Body of pancreas (tissue), 4 donors: ENCODE data around the gene ZNF195. TPM values are rescaled to one million over a fixed set of nuclear protein-coding genes. Genes with fewer than 3 reads are reported as not detected.
A peak's percentile ranks its signal among the peaks of the same experiment; 100 is the strongest.

Experiments used
- ATAC-seq: fragments of 150-250 bp; one replicate; pipeline ENCODE4 v1.9.1; 2016
- DNase-seq, 4 donors: peaks; one replicate each; pipeline ENCODE4 v3.0.0-alpha.2; 2019
- H3K27ac ChIP-seq, 4 donors: fragments of 200-600 bp; sonication (generic); 1 replicate in 3 of 4; 2 replicates in 1 of 4; pipeline versions ENCODE4 v1.5.1 to v1.6.1; 2016 to 2019; ENCODE audit warnings: mild to moderate bottlenecking in 1 of 4, mixed read lengths in 1 of 4, moderate library complexity in 1 of 4
- H3K27me3 ChIP-seq, 2 donors: fragments of 200-600 bp; sonication (generic); one replicate each; pipeline ENCODE4 v1.6.0; 2016; ENCODE audit warnings: mild to moderate bottlenecking in 1 of 2
- H3K36me3 ChIP-seq, 2 donors: fragments of 200-600 bp; sonication (generic); replicated peaks in 1 of 2; 2 replicates each; pipeline ENCODE4 v1.5.1; 2016; ENCODE audit warnings: low read depth in 2 of 2; ENCODE audit not compliant: insufficient read depth in 1 of 2
- H3K4me1 ChIP-seq: fragments of 200-600 bp; sonication (generic); one replicate; pipeline ENCODE4 v1.6.0; 2016
- H3K4me3 ChIP-seq, 2 donors: fragments of 200-600 bp; sonication (generic); 1 replicate in 1 of 2; 2 replicates in 1 of 2; pipeline ENCODE4 v1.5.1; 2016 to 2019
- H3K9me3 ChIP-seq, 3 donors: fragments of 200-600 bp; sonication (generic); 1 replicate in 2 of 3; 2 replicates in 1 of 3; pipeline ENCODE4 v1.5.1; 2016
- POLR2A ChIP-seq, 3 donors: fragments of 450-650 bp; IDR thresholded peaks; one replicate each; pipeline ENCODE4 v1.6.1; 2016; ENCODE audit warnings: antibody characterized with exemption in 3 of 3, mild to moderate bottlenecking in 2 of 3
- WGBS, 2 donors: methylation state at CpG; one replicate each; pipeline ENCODE4 v1.1.5; 2017; 5-methylcytosine and 5-hydroxymethylcytosine counted together
- intact Hi-C: fragments of 100-400 bp; cut with DNase I; formaldehyde crosslinking; loops from one replicate; pipeline ENCODE4 v1.15.1; 2023
- total RNA-seq, 2 donors: library from RNA; depleted of rRNA; stranded (reverse); fragments of >200 nt; gene quantifications; one replicate each; pipeline ENCODE4 v1.1.0, GENCODE V29; 2016
- TF ChIP-seq, protein P1 (sequence below), 7 experiments: fragments of 450-650 bp in 4 of 7; fragments of 200-600 bp in 3 of 7; sonication (generic) in 3 of 7; IDR thresholded peaks; one replicate each; pipeline ENCODE4 v1.5.1; 2016 to 2019; ENCODE audit warnings: antibody characterized with exemption in 7 of 7

ZNF195 gene
- total RNA-seq, 2 donors from 2014 or later = 14.5 to 23.9 TPM

DNA sequence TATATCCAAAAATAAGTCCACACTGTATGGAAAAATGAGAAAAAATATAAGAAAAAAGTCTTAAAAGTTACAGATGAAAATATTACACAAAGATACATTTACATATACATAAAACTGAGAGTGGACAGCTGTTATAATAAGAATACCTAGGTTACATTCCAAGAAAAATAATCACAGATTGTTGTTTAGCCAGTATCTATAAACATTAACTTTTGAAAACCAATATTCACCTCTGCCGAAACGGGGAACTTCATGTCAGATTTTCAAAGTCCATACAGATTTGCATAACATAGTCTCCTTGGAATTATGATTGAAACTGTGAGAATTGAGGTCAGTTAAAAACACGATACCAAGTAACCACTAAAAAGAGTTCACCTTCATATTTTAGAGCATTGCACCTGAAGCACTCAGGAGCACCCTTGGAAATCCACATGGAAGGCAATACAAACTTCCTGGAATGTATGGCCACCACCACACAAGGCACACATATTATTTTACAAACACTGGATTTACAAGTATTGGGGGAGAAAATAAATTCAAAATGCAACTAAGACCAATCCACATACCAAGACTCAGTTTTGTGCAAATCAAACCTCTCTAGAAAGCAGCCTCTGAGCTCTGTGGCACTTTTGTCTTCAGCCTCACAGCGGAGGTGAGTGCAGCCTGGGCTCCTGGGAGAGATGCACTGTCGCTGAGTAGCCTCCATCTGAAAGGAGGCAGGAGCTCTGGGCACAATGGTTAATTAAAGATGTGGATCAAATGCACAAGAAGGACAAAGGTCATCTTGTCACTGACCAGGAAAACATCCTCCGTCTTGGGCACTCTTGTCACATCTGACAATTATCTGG lies 34.4 kb downstream of the ZNF195 start:
- DNase-seq (peak in 1 of 4 donors; percentile 23), ATAC-seq (peak; percentile 70)
- TF ChIP-seq POLR2A (IDR thresholded peaks at IDR 0.05) = no peak
- TF ChIP-seq, protein P1, sequence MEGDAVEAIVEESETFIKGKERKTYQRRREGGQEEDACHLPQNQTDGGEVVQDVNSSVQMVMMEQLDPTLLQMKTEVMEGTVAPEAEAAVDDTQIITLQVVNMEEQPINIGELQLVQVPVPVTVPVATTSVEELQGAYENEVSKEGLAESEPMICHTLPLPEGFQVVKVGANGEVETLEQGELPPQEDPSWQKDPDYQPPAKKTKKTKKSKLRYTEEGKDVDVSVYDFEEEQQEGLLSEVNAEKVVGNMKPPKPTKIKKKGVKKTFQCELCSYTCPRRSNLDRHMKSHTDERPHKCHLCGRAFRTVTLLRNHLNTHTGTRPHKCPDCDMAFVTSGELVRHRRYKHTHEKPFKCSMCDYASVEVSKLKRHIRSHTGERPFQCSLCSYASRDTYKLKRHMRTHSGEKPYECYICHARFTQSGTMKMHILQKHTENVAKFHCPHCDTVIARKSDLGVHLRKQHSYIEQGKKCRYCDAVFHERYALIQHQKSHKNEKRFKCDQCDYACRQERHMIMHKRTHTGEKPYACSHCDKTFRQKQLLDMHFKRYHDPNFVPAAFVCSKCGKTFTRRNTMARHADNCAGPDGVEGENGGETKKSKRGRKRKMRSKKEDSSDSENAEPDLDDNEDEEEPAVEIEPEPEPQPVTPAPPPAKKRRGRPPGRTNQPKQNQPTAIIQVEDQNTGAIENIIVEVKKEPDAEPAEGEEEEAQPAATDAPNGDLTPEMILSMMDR (IDR thresholded peaks at IDR 0.05) = no peak
- Histone ChIP-seq H3K9me3 (no peaks in the 10 kb centered on the region), H3K36me3 (no peaks in the 10 kb centered on the region), H3K4me3 (no peak overlapping the region), H3K4me1 (peaks cover 11% of the 10 kb centered on the region), H3K27me3 (no peaks in the 10 kb centered on the region), H3K27ac (peak overlapping the region in 2 of 4 donors; percentile 47 to 66)
- intact Hi-C loops = no loop called here
- 23 to 35% methylated on average over 6 of the region's 6 CpGs for WGBS, 2 donors

DNA sequence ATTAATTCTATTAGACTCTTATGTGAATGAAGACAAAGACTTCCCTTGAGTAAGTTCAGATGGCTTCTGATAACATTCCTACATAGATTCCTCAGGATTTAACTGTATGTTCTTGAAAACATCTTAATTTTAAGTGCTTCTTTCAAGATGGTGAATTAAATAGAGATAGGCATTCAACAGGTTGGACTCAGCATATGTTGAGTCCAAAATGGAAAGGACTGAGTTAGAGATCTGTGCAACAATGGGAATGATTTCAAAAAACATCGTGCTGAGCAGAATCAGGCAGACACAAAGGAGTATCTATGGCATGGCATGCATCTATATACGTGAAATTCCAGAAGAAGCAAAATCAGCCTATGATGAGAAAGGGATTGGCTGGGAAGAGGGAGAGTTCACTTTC lies 36.2 kb downstream of the ZNF195 start:
- Histone ChIP-seq H3K27me3 (no peaks in the 10 kb centered on the region), H3K27ac (no peak overlapping the region), H3K4me1 (peaks cover 11% of the 10 kb centered on the region), H3K4me3 (no peak overlapping the region), H3K9me3 (no peaks in the 10 kb centered on the region), H3K36me3 (no peaks in the 10 kb centered on the region)
- ATAC-seq (no peak), DNase-seq (no peak)
- intact Hi-C loops = no loop called here
- TF ChIP-seq, protein P1 (IDR thresholded peaks at IDR 0.05) = no peak
- no peak for TF ChIP-seq POLR2A (IDR thresholded peaks at IDR 0.05)
- WGBS, 2 donors = 72 to 75% methylated on average over 2 of the region's 2 CpGs

DNA sequence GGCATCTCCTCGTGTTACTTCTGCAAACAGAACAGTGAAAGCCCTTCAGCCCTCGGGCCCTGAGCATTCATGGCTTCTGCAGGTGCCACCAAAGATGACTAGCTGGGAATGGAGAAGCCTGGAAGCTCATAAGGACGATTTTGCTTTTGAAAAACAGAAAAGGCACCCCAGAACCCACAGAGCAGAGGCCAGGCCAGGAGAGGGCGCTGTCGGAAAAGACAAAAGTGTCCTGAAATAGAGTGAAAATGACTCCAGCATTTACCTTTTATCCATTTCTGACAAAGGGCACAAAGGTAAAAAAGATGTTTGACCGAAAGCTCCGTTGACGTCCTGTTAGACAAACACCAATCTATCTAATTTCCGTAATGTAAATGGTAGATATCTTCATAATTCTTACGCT lies 37.6 kb downstream of the ZNF195 start:
- TF ChIP-seq, protein P1 (IDR thresholded peaks at IDR 0.05) = peak; percentile 55 to 85 (median 77)
- no peak for TF ChIP-seq POLR2A (IDR thresholded peaks at IDR 0.05)
- DNase-seq (peak; percentile 66 to 86 (median 79)), ATAC-seq (peak; percentile 52)
- Histone ChIP-seq H3K36me3 (no peaks in the 10 kb centered on the region), H3K27me3 (no peaks in the 10 kb centered on the region), H3K9me3 (no peaks in the 10 kb centered on the region), H3K4me3 (no peak overlapping the region), H3K4me1 (peaks cover 11% of the 10 kb centered on the region), H3K27ac (no peak overlapping the region)
- intact Hi-C loops = no loop called here
- WGBS, 2 donors = 13 to 15% methylated on average over 10 of the region's 10 CpGs

DNA sequence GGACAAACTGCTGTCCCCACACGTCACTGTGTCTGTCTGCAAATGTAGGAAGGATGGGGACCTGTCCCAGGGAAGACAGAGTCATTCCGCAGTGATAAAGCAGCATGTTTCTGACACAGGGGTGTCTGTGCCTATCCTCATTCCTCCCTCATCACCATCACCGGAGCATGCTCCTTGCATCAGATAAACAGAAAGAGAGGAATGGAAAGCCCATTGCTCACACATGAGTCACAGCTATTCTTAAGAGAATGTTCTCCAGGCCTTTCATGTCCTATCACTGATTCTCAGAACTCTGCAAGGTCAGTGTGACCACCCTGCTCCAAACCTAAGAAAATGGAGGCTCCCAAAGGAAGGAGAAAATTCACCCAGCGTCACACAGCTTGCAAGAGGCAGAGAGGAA lies 38.9 kb downstream of the ZNF195 start:
- Histone ChIP-seq H3K27ac (no peak overlapping the region), H3K9me3 (no peaks in the 10 kb centered on the region), H3K36me3 (no peaks in the 10 kb centered on the region), H3K4me3 (no peak overlapping the region), H3K4me1 (peaks cover 9% of the 10 kb centered on the region), H3K27me3 (no peaks in the 10 kb centered on the region)
- DNase-seq (no peak), ATAC-seq (no peak)
- WGBS, 2 donors = 76% methylated on average over 4 of the region's 4 CpGs
- no peak for TF ChIP-seq POLR2A (IDR thresholded peaks at IDR 0.05)
- TF ChIP-seq, protein P1 (IDR thresholded peaks at IDR 0.05) = no peak
- intact Hi-C loops = no loop called here

DNA sequence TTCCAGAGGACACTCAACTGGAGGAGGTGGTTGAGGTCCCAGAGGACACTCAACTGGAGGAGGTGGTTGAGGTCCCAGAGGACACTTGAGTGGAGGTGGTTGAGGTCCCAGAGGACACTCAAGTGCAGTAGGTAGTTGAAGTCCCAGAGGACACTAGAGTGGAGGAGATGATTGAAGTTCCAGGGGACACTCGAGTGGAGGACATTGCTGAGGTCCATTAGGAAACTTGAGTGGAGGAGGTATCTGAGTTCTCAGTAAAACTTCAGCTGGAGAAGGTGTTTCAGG lies 39.7 kb downstream of the ZNF195 start:
- WGBS, 2 donors = 32 to 44% methylated on average over 1 of the region's 1 CpG
- TF ChIP-seq, protein P1 (IDR thresholded peaks at IDR 0.05) = no peak
- TF ChIP-seq POLR2A (IDR thresholded peaks at IDR 0.05) = no peak
- DNase-seq (no peak), ATAC-seq (no peak)
- H3K36me3 ChIP-seq = no peaks in the 10 kb centered on the region
- H3K27me3 ChIP-seq = no peaks in the 10 kb centered on the region
- no peaks in the 10 kb centered on the region for H3K9me3 ChIP-seq
- intact Hi-C loops = no loop called here
- H3K4me3 ChIP-seq = no peak overlapping the region
- H3K4me1 ChIP-seq = peaks cover 3% of the 10 kb centered on the region
- H3K27ac ChIP-seq = no peak overlapping the region
